Measurements from ENCODE around the gene EIF5B.

DNA sequence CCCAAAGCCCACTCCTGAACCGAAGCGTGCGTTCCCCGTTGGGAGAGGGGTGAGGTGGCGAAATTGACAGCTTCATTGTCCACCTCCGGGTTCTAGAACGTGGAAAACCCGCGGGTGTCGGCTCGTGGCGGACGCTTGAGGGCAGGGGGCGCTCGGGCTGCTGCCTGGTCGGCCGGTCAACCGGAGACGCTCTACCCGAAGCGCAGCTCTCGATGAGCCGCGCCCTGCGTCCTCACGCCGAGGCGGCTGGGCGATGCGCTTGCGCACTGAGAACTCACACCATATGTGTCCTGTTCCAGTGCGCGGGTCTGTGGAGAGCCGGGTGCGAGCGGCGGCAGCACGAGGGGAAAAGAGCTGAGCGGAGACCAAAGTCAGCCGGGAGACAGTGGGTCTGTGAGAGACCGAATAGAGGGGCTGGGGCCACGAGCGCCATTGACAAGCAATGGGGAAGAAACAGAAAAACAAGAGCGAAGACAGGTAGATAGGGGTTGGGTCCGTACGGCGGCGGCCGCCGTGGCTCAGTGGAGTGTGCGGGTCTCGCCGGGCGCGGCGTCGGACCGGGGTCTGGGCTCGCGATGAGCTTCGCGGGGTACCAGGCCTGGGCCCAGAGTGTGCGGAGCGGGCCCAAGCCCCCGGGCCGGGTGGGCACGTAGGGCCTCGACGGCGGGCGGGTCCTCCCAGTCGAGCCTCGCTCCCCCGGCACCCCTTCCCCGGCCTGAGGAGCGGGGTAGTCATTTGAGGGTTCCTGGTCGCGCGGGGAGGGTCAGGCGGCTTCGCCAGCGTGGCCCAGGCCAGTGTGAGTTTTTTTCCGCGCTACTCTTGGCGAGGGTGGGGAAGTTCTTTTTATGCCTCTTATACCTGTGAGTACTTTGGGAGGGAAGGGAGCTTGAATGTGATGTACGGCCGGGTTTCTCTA, at the start of gene EIF5B:
- TF ChIP-seq, protein P1, sequence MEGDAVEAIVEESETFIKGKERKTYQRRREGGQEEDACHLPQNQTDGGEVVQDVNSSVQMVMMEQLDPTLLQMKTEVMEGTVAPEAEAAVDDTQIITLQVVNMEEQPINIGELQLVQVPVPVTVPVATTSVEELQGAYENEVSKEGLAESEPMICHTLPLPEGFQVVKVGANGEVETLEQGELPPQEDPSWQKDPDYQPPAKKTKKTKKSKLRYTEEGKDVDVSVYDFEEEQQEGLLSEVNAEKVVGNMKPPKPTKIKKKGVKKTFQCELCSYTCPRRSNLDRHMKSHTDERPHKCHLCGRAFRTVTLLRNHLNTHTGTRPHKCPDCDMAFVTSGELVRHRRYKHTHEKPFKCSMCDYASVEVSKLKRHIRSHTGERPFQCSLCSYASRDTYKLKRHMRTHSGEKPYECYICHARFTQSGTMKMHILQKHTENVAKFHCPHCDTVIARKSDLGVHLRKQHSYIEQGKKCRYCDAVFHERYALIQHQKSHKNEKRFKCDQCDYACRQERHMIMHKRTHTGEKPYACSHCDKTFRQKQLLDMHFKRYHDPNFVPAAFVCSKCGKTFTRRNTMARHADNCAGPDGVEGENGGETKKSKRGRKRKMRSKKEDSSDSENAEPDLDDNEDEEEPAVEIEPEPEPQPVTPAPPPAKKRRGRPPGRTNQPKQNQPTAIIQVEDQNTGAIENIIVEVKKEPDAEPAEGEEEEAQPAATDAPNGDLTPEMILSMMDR (conservative IDR thresholded peaks at IDR 0.05; ENCODE audit: low read length), result peak; percentile 75
- no peak for TF ChIP-seq EZH2phosphoT487 (IDR thresholded peaks at IDR 0.05; ENCODE audit: borderline replicate concordance)
